ENCODE data around the gene ASPHD2. TPM values are rescaled to one million over a fixed set of nuclear protein-coding genes. Genes with fewer than 3 reads are reported as not detected.
"Not testable (repeated sequence)": the region's sequence is repeated elsewhere in the genome, so short reads cannot be mapped to it uniquely, and the experiment has no call there.

The ASPHD2 gene
- polyA plus RNA-seq, 1 of the 3 experiments (the other 2 are of a cell fraction) = 2.2 TPM

GRCh38 chr22:26437694-26438392, 8.8 kb downstream of the ASPHD2 start:
- no peak overlapping the region for H3K9ac ChIP-seq
- H3K79me2 ChIP-seq (ENCODE audit: insufficient read depth) = no peaks in the 10 kb centered on the region
- no peak overlapping the region for H3K4me2 ChIP-seq
- no peaks in the 10 kb centered on the region; a peak in 1 of 4 replicates for H3K4me1 ChIP-seq (ENCODE audit: control insufficient read depth in 1 of 2, insufficient read depth in 2 of 2, low read depth in 1 of 2, low read length in 1 of 2)
- no peaks in the 10 kb centered on the region for H3F3A ChIP-seq (replicated peaks; ENCODE audit: insufficient read depth)
- no peak for DNase-seq
- CTCF ChIA-PET = interaction anchor here (0.8 to 2.4 kb wide), 3 partner anchors 23 to 72 kb away, joined by 3 to 18 read pairs (median 6); no protein-coding TSS in a partner anchor
- no peaks in the 10 kb centered on the region for H3K9me3 ChIP-seq
- no peaks in the 10 kb centered on the region for H3K9me2 ChIP-seq
- POLR2A ChIA-PET = interaction anchor here (1.0 kb wide), 1 partner anchor 46 kb away, joined by 3 read pairs; the partner anchor contains the start of genes HPS4 and SRRD
- H2AFZ ChIP-seq (ENCODE audit: low read depth) = no peak overlapping the region
- TF ChIP-seq GABPA (IDR thresholded peaks at IDR 0.05; ENCODE audit: low read depth) = no peak
- TF ChIP-seq RFX5 (IDR thresholded peaks at IDR 0.05; ENCODE audit: low read length) = no peak
- TF ChIP-seq JUND (IDR thresholded peaks at IDR 0.05) = no peak
- TF ChIP-seq, protein P1, sequence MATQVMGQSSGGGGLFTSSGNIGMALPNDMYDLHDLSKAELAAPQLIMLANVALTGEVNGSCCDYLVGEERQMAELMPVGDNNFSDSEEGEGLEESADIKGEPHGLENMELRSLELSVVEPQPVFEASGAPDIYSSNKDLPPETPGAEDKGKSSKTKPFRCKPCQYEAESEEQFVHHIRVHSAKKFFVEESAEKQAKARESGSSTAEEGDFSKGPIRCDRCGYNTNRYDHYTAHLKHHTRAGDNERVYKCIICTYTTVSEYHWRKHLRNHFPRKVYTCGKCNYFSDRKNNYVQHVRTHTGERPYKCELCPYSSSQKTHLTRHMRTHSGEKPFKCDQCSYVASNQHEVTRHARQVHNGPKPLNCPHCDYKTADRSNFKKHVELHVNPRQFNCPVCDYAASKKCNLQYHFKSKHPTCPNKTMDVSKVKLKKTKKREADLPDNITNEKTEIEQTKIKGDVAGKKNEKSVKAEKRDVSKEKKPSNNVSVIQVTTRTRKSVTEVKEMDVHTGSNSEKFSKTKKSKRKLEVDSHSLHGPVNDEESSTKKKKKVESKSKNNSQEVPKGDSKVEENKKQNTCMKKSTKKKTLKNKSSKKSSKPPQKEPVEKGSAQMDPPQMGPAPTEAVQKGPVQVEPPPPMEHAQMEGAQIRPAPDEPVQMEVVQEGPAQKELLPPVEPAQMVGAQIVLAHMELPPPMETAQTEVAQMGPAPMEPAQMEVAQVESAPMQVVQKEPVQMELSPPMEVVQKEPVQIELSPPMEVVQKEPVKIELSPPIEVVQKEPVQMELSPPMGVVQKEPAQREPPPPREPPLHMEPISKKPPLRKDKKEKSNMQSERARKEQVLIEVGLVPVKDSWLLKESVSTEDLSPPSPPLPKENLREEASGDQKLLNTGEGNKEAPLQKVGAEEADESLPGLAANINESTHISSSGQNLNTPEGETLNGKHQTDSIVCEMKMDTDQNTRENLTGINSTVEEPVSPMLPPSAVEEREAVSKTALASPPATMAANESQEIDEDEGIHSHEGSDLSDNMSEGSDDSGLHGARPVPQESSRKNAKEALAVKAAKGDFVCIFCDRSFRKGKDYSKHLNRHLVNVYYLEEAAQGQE (IDR thresholded peaks at IDR 0.05; ENCODE audit: low read depth, low read length) = no peak
- no peak for TF ChIP-seq TAF1 (IDR thresholded peaks at IDR 0.05; ENCODE audit: borderline replicate concordance, low read depth, low read length)
- no peak for TF ChIP-seq GATA2 (CRISPR knock-in tag; IDR thresholded peaks at IDR 0.05)
- TF ChIP-seq NRF1 (IDR thresholded peaks at IDR 0.05; ENCODE audit: low read depth, low read length) = no peak
- no peak for TF ChIP-seq MXI1 (IDR thresholded peaks at IDR 0.05; ENCODE audit: low read depth, low read length)
- no peak for TF ChIP-seq YY1 (IDR thresholded peaks at IDR 0.05; ENCODE audit: low read depth)
- TF ChIP-seq, protein P2, sequence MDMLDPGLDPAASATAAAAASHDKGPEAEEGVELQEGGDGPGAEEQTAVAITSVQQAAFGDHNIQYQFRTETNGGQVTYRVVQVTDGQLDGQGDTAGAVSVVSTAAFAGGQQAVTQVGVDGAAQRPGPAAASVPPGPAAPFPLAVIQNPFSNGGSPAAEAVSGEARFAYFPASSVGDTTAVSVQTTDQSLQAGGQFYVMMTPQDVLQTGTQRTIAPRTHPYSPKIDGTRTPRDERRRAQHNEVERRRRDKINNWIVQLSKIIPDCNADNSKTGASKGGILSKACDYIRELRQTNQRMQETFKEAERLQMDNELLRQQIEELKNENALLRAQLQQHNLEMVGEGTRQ (IDR thresholded peaks at IDR 0.05; ENCODE audit: borderline replicate concordance, low read depth, low read length) = no peak
- TF ChIP-seq EZH2phosphoT487 (IDR thresholded peaks at IDR 0.05; ENCODE audit: borderline replicate concordance, low read depth) = no peak
- no peaks in the 10 kb centered on the region for H4K20me1 ChIP-seq (ENCODE audit: insufficient read depth)
- H3K36me3 ChIP-seq (replicated peaks in 1 of 2; ENCODE audit: control insufficient read depth in 1 of 2, insufficient read depth in 2 of 2, low read length in 1 of 2) = peaks cover 0 to 12% of the 10 kb centered on the region in 2 experiments
- H3K27me3 ChIP-seq (ENCODE audit: insufficient read depth) = no peaks in the 10 kb centered on the region
- H3K4me3 ChIP-seq (ENCODE audit: low read depth in 2 of 2, low read length in 1 of 2) = no peak overlapping the region
- H3K27ac ChIP-seq (ENCODE audit: low read depth in 2 of 2, low read length in 1 of 2) = no peak overlapping the region; a peak in 1 of 4 replicates
- WGBS (ENCODE audit: low lambda C conversion rate) = 91% methylated on average over 9 of the region's 14 CpGs

DNA sequence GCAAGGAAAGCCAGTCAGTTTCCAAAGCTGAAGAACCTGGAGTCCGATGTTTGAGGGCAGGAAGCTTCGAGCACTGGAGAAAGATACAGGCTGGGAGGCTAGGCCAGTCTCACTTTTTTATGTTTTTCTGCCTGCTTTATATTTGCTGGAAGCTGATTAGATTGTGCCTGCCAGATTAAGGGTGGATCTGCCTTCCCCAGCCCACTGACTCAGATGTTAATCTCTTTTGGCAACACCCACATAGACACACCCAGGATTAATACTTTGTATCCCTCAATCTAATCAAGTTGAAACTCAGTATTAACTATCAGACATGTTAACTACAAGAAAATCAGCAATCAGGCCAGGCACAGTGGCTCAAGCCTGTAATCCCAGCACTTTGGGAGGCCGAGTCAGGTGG, 9.7 kb downstream of the ASPHD2 start:
- CTCF ChIA-PET = interaction anchor here (1.5 to 2.4 kb wide), 3 partner anchors 15 to 71 kb away, joined by 3 to 18 read pairs (median 4); no protein-coding TSS in a partner anchor
- H3K9ac ChIP-seq; H3K4me1 ChIP-seq (ENCODE audit: control insufficient read depth in 1 of 2, insufficient read depth in 2 of 2, low read depth in 1 of 2, low read length in 1 of 2); H3K4me2 ChIP-seq; H3K27ac ChIP-seq (ENCODE audit: low read depth in 2 of 2, low read length in 1 of 2); H3K9me3 ChIP-seq; H3F3A ChIP-seq (replicated peaks; ENCODE audit: insufficient read depth); H3K4me3 ChIP-seq (ENCODE audit: low read depth in 2 of 2, low read length in 1 of 2); H3K79me2 ChIP-seq (ENCODE audit: insufficient read depth); POLR2A ChIA-PET; H2AFZ ChIP-seq (ENCODE audit: low read depth); H3K27me3 ChIP-seq (ENCODE audit: insufficient read depth); H3K36me3 ChIP-seq (replicated peaks in 1 of 2; ENCODE audit: control insufficient read depth in 1 of 2, insufficient read depth in 2 of 2, low read length in 1 of 2); DNase-seq; H4K20me1 ChIP-seq (ENCODE audit: insufficient read depth); H3K9me2 ChIP-seq: not testable (repeated sequence)
- WGBS (ENCODE audit: low lambda C conversion rate) = 91% methylated on average over 3 of the region's 3 CpGs

Measured in SK-N-SH (cell line).